GM18505 (cell line): ENCODE results near the gene ARHGDIG.

Experiments used
- ATAC-seq: cut with Tn5 transposase; IDR thresholded peaks from one replicate; pipeline ENCODE4 v1.9.1; 2021; ENCODE audit not compliant: unreplicated experiment
- POLR2A ChIP-seq: IDR thresholded peaks from 4 replicates; pipeline ENCODE4 v1.6.1; 2011; ENCODE audit warnings: borderline replicate concordance; ENCODE audit not compliant: insufficient read depth, insufficient read length; ENCODE audit errors: extremely low read depth

ARHGDIG gene

DNA sequence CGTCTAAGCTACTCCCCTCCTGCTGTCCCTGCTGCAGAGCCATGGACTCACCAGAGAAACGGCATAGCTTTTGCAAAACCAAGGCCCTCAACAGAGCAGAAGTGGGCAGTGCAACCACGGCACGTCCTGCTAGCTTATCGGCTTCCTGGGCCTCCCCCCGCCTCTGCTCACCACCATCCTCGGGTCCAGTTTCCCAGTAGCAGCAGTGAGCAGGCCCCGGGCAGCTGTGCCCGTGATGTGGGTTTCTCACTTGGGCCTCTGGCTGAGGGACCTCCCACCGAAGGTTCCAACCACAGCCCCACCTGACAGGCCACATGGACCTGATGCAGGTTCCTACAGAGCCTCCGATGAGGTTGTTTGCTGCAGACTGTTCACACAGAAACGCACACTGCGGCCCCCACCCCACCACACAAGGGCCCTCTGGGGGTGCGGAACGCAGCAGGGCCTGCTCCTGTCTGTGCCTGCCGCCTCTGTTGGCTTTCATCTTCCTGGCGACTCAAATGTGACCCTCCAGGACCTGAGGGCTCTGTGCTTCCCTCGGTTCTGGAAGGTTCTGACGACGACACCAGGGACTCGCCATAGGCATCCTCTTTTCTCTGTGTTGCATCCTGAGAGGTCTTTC is 27.4 kb downstream of the ARHGDIG start:
- no peak for TF ChIP-seq POLR2A
- ATAC-seq = no peak

DNA sequence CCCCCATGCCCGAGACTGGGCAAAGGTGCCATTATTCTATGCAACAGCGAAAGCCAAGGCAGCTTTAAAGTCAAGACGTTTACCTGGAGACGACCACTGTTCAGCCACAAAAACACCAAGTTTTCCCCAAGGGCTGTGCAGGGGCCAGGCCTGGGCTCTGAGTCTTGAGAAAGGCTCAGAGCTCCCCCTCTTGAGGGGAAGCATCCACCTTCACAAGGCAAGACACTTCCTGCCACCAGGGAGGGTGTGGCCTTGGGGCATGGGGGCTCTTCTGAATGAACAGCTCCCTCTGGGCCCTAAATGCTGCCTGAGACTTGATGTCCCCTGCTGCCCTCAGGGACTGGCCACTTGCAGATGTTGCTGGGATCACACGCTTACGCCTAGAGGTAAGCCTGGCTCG is 29.1 kb downstream of the ARHGDIG start:
- ATAC-seq = no peak
- TF ChIP-seq POLR2A = no peak

- TF ChIP-seq POLR2A = no peak
- ATAC-seq = no peak
Measured at GRCh38 chr16:311725-312124, 31.3 kb downstream of the ARHGDIG start.

GRCh38 chr16:314351-314750 is 34.0 kb downstream of the ARHGDIG start:
- no peak for TF ChIP-seq POLR2A
- no peak for ATAC-seq

DNA sequence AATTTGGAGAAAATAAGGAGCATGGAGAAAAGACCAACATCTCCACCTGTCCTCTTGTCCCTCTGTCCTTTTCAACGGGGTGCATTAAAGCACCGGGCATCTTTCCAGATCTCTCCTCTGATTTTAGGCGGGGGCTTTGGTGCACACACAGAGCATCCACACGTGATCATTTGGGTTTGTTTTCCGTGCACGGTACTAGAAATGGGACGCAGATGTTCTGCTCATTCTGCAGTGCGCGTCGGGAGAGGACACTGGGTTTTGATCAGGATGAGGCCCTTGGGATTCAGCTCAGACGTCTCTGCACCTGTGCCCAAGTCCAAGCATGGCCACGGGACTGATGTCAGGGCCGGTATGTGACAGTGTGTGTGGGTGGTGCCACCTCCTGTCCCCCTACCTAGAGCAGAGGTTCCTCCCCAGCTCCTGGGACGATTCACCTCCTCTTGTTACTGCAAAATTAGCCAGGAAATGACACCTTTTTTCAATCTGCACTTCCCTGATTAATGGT is 34.5 kb downstream of the ARHGDIG start:
- TF ChIP-seq POLR2A = no peak
- no peak for ATAC-seq

DNA sequence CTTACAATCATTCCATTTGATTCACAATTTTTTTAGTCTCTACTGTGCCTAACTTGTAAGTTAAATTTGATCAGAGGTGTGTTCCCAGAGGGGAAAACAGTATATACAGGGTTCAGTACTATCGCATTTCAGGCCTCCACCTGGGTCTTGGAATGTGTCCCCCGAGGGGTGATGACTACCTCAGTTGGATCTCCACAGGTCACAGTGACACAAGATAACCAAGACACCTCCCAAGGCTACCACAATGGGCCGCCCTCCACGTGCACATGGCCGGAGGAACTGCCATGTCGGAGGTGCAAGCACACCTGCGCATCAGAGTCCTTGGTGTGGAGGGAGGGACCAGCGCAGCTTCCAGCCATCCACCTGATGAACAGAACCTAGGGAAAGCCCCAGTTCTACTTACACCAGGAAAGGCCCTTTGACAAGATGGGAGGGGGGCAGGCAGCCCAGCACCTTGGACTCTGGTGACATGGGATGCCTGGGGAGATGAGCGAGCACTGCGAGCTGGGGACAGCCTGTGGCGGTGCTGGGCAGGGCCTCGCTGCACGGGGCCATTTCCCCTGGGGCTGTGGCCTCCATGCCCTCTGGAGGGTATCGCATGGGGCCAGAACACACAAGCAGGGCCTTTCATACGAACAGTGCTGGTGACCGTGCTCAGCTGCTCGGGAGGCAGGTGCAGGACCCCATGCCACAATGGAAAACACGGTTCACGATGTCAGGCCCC is 36.5 kb downstream of the ARHGDIG start:
- TF ChIP-seq POLR2A = no peak
- ATAC-seq = no peak

DNA sequence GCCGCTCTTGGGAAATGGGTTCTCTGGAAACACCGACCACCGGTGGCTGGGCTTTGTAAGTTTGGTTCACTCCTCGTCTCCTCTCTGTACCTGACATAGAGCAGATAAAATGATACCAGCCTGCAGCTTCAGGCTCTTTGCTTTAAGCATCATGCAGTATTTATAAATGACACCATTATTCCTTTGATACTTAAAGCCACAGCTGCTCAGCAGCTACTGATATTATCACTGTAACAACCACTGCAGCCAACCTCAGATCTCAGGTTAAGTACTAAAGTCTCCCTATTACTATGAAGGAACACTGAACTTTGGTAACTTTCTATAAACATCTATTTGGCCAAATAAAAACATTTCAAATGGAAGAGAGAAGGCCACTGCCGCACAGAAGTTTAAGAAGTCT is 37.2 kb downstream of the ARHGDIG start:
- TF ChIP-seq POLR2A = no peak
- no peak for ATAC-seq

DNA sequence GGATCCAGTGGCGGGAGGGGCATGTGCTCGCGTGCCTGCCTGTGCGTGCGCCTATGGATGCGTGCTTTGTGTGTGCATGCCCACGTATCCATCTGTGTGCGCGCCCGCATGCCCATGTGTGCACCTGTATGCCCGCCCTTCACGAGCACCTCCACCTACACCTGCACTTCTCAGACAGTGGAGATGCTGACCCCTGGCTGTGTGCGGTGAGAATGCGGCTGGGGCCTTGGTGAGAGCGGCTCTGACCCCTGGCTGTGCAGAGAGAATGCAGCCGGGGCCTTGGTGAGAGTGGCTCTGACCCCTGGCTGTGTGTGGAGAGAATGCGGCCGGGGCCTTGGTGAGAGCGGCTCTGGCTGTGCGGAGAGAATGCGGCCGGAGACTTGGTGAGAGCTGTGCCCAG is 38.2 kb downstream of the ARHGDIG start:
- no peak for TF ChIP-seq POLR2A
- no peak for ATAC-seq

DNA sequence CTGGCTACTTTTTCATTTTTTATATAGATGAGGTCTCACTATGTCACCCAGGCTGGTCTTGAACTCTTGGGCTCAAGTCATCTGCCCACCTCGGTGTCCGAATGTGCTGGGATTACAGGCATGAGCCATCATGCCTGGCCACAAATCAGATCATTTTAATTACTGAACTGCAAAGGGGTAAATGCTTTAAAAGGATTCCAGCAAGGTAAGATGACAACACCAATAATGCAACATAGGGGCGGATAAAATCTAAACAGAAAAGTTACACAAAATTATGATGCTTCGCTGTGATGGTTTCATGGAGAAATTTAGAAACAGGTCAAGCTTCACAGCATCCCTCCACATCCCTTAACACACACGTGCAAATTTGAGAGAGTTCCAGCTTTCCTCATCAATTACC is 39.8 kb downstream of the ARHGDIG start:
- no peak for TF ChIP-seq POLR2A
- ATAC-seq = no peak

GRCh38 chr16:321532-321931 is 41.1 kb downstream of the ARHGDIG start:
- no peak for TF ChIP-seq POLR2A
- ATAC-seq = no peak

DNA sequence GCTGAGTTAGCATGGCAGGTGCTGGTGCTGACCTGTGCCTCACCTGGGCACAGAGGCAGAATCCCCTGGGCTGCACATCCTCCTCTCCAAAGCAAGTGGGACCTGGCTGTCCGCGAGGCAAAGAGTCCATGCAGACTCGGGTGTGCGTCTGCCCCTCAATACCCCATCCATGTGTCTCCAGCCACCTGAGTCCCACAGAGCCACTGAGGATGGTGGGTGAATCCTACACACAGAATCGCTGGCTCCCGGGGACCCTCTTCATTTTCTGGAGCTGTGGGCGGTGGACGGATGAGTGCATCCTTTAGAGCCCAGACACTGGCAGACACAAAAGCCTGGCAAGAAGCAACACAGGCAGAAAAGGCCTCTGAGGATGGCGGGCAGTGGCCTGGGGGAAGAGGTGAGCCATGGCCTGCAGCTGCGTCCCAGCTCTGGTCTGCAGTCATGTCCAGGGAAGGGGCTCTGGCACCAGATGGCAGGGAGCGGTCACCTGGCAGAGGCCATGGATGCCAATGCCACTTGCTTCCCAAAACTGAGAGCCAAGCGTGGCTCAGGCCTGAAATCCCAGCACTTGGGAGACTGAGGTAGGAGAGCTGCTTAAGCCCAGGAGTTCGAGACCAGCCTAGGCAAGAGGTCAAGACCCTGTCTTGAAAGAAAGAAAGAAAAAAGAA is 42.2 kb downstream of the ARHGDIG start:
- ATAC-seq = no peak
- no peak for TF ChIP-seq POLR2A

- no peak for TF ChIP-seq POLR2A
Measured at GRCh38 chr16:324201-324450, 43.7 kb downstream of the ARHGDIG start.

GRCh38 chr16:324451-325334 is 44.3 kb downstream of the ARHGDIG start:
- no peak for TF ChIP-seq POLR2A
- no peak for ATAC-seq

More at GRCh38 chr16:324201-324450, 43.7 kb downstream of the ARHGDIG start:
- no peak for ATAC-seq

GRCh38 chr16:325375-326145 is 45.2 kb downstream of the ARHGDIG start:
- no peak for TF ChIP-seq POLR2A

More at GRCh38 chr16:325375-326145, 45.2 kb downstream of the ARHGDIG start:
- no peak for ATAC-seq
